ENCODE results near the gene NR4A1. TPM values are rescaled to one million over a fixed set of nuclear protein-coding genes. Genes with fewer than 3 reads are reported as not detected.

The NR4A1 gene
- total RNA-seq, 1 experiment from 2014 or later = 37.9 TPM

- Mint-ChIP-seq H3K9me3 (ENCODE audit: unreplicated experiment) (no peaks in the 10 kb centered on the region), H3K27ac (ENCODE audit: unreplicated experiment) (no peak overlapping the region), H3K4me1 (ENCODE audit: low read depth, unreplicated experiment) (peaks cover 13% of the 10 kb centered on the region), H3K4me3 (ENCODE audit: unreplicated experiment) (peak overlapping the region; percentile 76), H3K36me3 (ENCODE audit: insufficient read depth, unreplicated experiment) (peaks cover 12% of the 10 kb centered on the region), H3K27me3 (ENCODE audit: insufficient read depth, unreplicated experiment) (no peaks in the 10 kb centered on the region)
- POLR2A ChIA-PET = interaction anchor here (0.9 to 1.7 kb wide), 3 partner anchors 25 to 61 kb away, joined by 3 to 26 read pairs (median 8); partner anchors contain the start of genes ATG101 and NR4A1
- no peak overlapping the region for H3K4me3 ChIP-seq (ENCODE audit: low read depth, low read length)
- CTCF ChIA-PET = interaction anchor here (0.9 to 4.4 kb wide), 26 partner anchors 10 to 140 kb away, joined by 3 to 102 read pairs (median 16); partner anchors contain the start of genes ACVR1B, ATG101, NR4A1 and TAMALIN
- BruUV-seq (replicated peaks) = TSS peak; percentile 33
- no peaks in the 10 kb centered on the region for H3K36me3 ChIP-seq (ENCODE audit: control insufficient read depth, insufficient read depth, low read length)
- intact Hi-C loops (cut with micrococcal nuclease; ENCODE audit: unreplicated experiment) = no loop called here
- 0 out of 2 replicates have a peak, but pooled peaks cover 9% of the 10 kb centered on the region for H3K4me1 ChIP-seq
- no peak for TF ChIP-seq CTCF (IDR thresholded peaks at IDR 0.05; ENCODE audit: insufficient read depth in 1 of 2, low read depth in 1 of 2, low read length in 1 of 2, severe bottlenecking in 1 of 2, unreplicated experiment in 1 of 2)
- H3K9me3 ChIP-seq = no peaks in the 10 kb centered on the region
- H3K27me3 ChIP-seq (replicated peaks; ENCODE audit: control insufficient read depth, insufficient read depth, low read length) = no peaks in the 10 kb centered on the region
- DNase-seq = no peak
These were observed 25.0 kb upstream of the NR4A1 start for GRCh38 chr12:52026263-52026662.

- CTCF ChIA-PET = interaction anchor here (0.6 to 2.4 kb wide), 4 partner anchors 13 to 78 kb away, joined by 3 to 56 read pairs (median 4); partner anchors contain the start of gene NR4A1
These were observed 24.0 kb upstream of the NR4A1 start for GRCh38 chr12:52027085-52027843.

More at GRCh38 chr12:52027085-52027843, 24.0 kb upstream of the NR4A1 start:
- no peaks in the 10 kb centered on the region for H3K9me3 ChIP-seq
- no peaks in the 10 kb centered on the region for H3K36me3 ChIP-seq (ENCODE audit: control insufficient read depth, insufficient read depth, low read length)
- intact Hi-C loops (cut with micrococcal nuclease; ENCODE audit: unreplicated experiment) = no loop called here
- no peak for TF ChIP-seq CTCF (IDR thresholded peaks at IDR 0.05; ENCODE audit: insufficient read depth in 1 of 2, low read depth in 1 of 2, low read length in 1 of 2, severe bottlenecking in 1 of 2, unreplicated experiment in 1 of 2)
- peaks cover 11% of the 10 kb centered on the region; the same call in 1 of the 2 replicates for H3K4me1 ChIP-seq
- Mint-ChIP-seq H3K27me3 (ENCODE audit: insufficient read depth, unreplicated experiment) (no peaks in the 10 kb centered on the region), H3K9me3 (ENCODE audit: unreplicated experiment) (no peaks in the 10 kb centered on the region), H3K27ac (ENCODE audit: unreplicated experiment) (no peak overlapping the region), H3K4me1 (ENCODE audit: low read depth, unreplicated experiment) (peaks cover 19% of the 10 kb centered on the region), H3K4me3 (ENCODE audit: unreplicated experiment) (no peak overlapping the region), H3K36me3 (ENCODE audit: insufficient read depth, unreplicated experiment) (peaks cover 7% of the 10 kb centered on the region)
- DNase-seq = no peak
- POLR2A ChIA-PET = interaction anchor here (0.5 kb wide), 1 partner anchor 53 kb away, joined by 4 read pairs; no protein-coding TSS in a partner anchor
- no TSS peak for BruUV-seq (replicated peaks)
- no peaks in the 10 kb centered on the region for H3K27me3 ChIP-seq (replicated peaks; ENCODE audit: control insufficient read depth, insufficient read depth, low read length)
- H3K4me3 ChIP-seq (ENCODE audit: low read depth, low read length) = no peak overlapping the region
